ENCODE data around the gene MOGAT1. TPM values are rescaled to one million over a fixed set of nuclear protein-coding genes. Genes with fewer than 3 reads are reported as not detected.

Gene MOGAT1
- polyA plus RNA-seq, 1 of the 3 experiments (the other 2 are of a cell fraction): not detected

DNA sequence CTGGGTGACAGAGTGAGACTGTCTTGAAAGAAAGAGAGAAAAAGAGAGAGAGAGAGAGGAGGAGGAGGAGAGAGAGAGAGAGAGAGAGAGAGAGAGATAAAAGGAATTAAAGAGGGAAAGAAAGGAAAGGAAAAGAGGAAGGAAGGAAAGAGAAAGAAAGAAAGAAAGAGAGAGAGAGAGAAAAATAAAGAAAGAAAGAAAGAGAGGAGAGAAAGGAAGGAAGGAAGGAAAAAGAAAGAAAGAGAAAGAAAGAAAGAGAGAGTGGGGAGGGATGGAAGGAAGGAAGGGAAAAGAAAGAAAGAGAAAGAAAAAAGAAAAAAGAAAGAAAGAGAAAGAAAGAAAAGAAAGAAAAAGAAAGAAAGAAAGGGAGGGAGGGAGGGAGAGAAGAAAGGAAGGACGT is 29.8 kb downstream of the MOGAT1 start:
- Histone ChIP-seq H3K9me3 (no peaks in the 10 kb centered on the region), H3K36me3 (replicated peaks in 1 of 2; ENCODE audit: control insufficient read depth in 1 of 2, insufficient read depth in 2 of 2, low read length in 1 of 2) (no peaks in the 10 kb centered on the region), H3K27me3 (ENCODE audit: insufficient read depth) (no peaks in the 10 kb centered on the region), H3F3A (replicated peaks; ENCODE audit: insufficient read depth) (no peaks in the 10 kb centered on the region), H3K4me2 (no peak overlapping the region), H3K4me1 (ENCODE audit: control insufficient read depth in 1 of 2, insufficient read depth in 2 of 2, low read depth in 1 of 2, low read length in 1 of 2) (no peaks in the 10 kb centered on the region), H3K4me3 (ENCODE audit: low read depth in 2 of 2, low read length in 1 of 2) (no peak overlapping the region), H3K9me2 (no peaks in the 10 kb centered on the region), H2AFZ (ENCODE audit: low read depth) (no peak overlapping the region), H3K79me2 (ENCODE audit: insufficient read depth) (no peaks in the 10 kb centered on the region), H3K27ac (ENCODE audit: low read depth in 2 of 2, low read length in 1 of 2) (no peak overlapping the region), H4K20me1 (ENCODE audit: insufficient read depth) (no peaks in the 10 kb centered on the region), H3K9ac (no peak overlapping the region)
- DNase-seq: no peak
- 33% methylated on average over 1 of the region's 1 CpG for WGBS (ENCODE audit: low lambda C conversion rate)
- POLR2A ChIA-PET: no interaction called here
- TF ChIP-seq GATA2 (CRISPR knock-in tag; IDR thresholded peaks at IDR 0.05): no peak
- TF ChIP-seq EP300 (IDR thresholded peaks at IDR 0.05; ENCODE audit: borderline replicate concordance in 1 of 2, low read depth in 1 of 2, low read length in 1 of 2): no peak
- no peak for TF ChIP-seq MXI1 (IDR thresholded peaks at IDR 0.05; ENCODE audit: low read depth, low read length)
- CTCF ChIA-PET: interaction anchor here (3.7 kb wide), 1 partner anchor 11 kb away, joined by 37 read pairs; no protein-coding TSS in a partner anchor

DNA sequence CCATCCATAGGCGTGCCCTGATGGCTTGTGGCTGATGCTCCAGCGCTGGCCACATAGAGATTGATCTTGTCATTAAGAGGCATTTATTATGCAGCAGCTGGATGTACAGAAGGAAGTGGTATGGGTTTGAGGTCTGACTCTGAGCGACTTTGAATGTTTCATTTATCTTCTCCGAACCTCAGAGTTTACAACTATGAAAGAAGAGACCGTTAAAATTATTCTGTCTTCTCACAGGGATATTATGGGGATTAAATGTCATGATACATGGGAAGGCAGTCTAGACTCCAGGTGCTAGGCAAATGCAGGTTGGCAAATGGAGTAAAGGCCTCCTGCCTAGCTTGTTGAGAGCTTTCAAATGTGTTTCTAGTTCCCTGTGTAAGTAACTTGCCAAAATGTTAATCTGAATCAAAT is 30.3 kb downstream of the MOGAT1 start:
- no peaks in the 10 kb centered on the region for H3K9me3 ChIP-seq
- H3K9ac ChIP-seq: no peak overlapping the region
- H3K9me2 ChIP-seq: no peaks in the 10 kb centered on the region
- POLR2A ChIA-PET: interaction anchor here (0.6 kb wide), 1 partner anchor 23 kb away, joined by 3 read pairs; no protein-coding TSS in a partner anchor
- 61% methylated on average over 5 of the region's 5 CpGs for WGBS (ENCODE audit: low lambda C conversion rate)
- no peak overlapping the region for H2AFZ ChIP-seq (ENCODE audit: low read depth)
- no peaks in the 10 kb centered on the region for H3K79me2 ChIP-seq (ENCODE audit: insufficient read depth)
- H4K20me1 ChIP-seq (ENCODE audit: insufficient read depth): no peaks in the 10 kb centered on the region
- DNase-seq: no peak
- no peak overlapping the region for H3K27ac ChIP-seq (ENCODE audit: low read depth in 2 of 2, low read length in 1 of 2)
- no peaks in the 10 kb centered on the region for H3K4me1 ChIP-seq (ENCODE audit: control insufficient read depth in 1 of 2, insufficient read depth in 2 of 2, low read depth in 1 of 2, low read length in 1 of 2)
- no peak overlapping the region for H3K4me2 ChIP-seq
- CTCF ChIA-PET: interaction anchor here (3.7 kb wide), 1 partner anchor 11 kb away, joined by 37 read pairs; no protein-coding TSS in a partner anchor
- TF ChIP-seq GATA2 (CRISPR knock-in tag; IDR thresholded peaks at IDR 0.05): no peak
- TF ChIP-seq EP300 (IDR thresholded peaks at IDR 0.05; ENCODE audit: borderline replicate concordance in 1 of 2, low read depth in 1 of 2, low read length in 1 of 2): no peak
- TF ChIP-seq RFX5 (IDR thresholded peaks at IDR 0.05; ENCODE audit: low read length): no peak
- TF ChIP-seq, protein P1, sequence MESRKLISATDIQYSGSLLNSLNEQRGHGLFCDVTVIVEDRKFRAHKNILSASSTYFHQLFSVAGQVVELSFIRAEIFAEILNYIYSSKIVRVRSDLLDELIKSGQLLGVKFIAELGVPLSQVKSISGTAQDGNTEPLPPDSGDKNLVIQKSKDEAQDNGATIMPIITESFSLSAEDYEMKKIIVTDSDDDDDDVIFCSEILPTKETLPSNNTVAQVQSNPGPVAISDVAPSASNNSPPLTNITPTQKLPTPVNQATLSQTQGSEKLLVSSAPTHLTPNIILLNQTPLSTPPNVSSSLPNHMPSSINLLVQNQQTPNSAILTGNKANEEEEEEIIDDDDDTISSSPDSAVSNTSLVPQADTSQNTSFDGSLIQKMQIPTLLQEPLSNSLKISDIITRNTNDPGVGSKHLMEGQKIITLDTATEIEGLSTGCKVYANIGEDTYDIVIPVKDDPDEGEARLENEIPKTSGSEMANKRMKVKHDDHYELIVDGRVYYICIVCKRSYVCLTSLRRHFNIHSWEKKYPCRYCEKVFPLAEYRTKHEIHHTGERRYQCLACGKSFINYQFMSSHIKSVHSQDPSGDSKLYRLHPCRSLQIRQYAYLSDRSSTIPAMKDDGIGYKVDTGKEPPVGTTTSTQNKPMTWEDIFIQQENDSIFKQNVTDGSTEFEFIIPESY (IDR thresholded peaks at IDR 0.05; ENCODE audit: borderline replicate concordance, low read depth): no peak
- no peak for TF ChIP-seq RAD21 (IDR thresholded peaks at IDR 0.05; ENCODE audit: low read length)
- TF ChIP-seq, protein P2, sequence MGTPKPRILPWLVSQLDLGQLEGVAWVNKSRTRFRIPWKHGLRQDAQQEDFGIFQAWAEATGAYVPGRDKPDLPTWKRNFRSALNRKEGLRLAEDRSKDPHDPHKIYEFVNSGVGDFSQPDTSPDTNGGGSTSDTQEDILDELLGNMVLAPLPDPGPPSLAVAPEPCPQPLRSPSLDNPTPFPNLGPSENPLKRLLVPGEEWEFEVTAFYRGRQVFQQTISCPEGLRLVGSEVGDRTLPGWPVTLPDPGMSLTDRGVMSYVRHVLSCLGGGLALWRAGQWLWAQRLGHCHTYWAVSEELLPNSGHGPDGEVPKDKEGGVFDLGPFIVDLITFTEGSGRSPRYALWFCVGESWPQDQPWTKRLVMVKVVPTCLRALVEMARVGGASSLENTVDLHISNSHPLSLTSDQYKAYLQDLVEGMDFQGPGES (IDR thresholded peaks at IDR 0.05; ENCODE audit: low read depth, low read length): no peak
- TF ChIP-seq NFIC (IDR thresholded peaks at IDR 0.05; ENCODE audit: borderline replicate concordance): no peak
- TF ChIP-seq JUND (IDR thresholded peaks at IDR 0.05): no peak
- TF ChIP-seq POLR2AphosphoS5 (IDR thresholded peaks at IDR 0.05; ENCODE audit: low read depth, low read length): no peak
- TF ChIP-seq, protein P3, sequence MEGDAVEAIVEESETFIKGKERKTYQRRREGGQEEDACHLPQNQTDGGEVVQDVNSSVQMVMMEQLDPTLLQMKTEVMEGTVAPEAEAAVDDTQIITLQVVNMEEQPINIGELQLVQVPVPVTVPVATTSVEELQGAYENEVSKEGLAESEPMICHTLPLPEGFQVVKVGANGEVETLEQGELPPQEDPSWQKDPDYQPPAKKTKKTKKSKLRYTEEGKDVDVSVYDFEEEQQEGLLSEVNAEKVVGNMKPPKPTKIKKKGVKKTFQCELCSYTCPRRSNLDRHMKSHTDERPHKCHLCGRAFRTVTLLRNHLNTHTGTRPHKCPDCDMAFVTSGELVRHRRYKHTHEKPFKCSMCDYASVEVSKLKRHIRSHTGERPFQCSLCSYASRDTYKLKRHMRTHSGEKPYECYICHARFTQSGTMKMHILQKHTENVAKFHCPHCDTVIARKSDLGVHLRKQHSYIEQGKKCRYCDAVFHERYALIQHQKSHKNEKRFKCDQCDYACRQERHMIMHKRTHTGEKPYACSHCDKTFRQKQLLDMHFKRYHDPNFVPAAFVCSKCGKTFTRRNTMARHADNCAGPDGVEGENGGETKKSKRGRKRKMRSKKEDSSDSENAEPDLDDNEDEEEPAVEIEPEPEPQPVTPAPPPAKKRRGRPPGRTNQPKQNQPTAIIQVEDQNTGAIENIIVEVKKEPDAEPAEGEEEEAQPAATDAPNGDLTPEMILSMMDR (IDR thresholded peaks at IDR 0.05): no peak
- TF ChIP-seq MXI1 (IDR thresholded peaks at IDR 0.05; ENCODE audit: low read depth, low read length): no peak
- no peak for TF ChIP-seq TEAD4 (IDR thresholded peaks at IDR 0.05; ENCODE audit: borderline replicate concordance, insufficient read depth)
- TF ChIP-seq ELF1 (IDR thresholded peaks at IDR 0.05): no peak
- no peak for TF ChIP-seq CHD2 (IDR thresholded peaks at IDR 0.05; ENCODE audit: low read length, partially characterized antibody)
- TF ChIP-seq, protein P4, sequence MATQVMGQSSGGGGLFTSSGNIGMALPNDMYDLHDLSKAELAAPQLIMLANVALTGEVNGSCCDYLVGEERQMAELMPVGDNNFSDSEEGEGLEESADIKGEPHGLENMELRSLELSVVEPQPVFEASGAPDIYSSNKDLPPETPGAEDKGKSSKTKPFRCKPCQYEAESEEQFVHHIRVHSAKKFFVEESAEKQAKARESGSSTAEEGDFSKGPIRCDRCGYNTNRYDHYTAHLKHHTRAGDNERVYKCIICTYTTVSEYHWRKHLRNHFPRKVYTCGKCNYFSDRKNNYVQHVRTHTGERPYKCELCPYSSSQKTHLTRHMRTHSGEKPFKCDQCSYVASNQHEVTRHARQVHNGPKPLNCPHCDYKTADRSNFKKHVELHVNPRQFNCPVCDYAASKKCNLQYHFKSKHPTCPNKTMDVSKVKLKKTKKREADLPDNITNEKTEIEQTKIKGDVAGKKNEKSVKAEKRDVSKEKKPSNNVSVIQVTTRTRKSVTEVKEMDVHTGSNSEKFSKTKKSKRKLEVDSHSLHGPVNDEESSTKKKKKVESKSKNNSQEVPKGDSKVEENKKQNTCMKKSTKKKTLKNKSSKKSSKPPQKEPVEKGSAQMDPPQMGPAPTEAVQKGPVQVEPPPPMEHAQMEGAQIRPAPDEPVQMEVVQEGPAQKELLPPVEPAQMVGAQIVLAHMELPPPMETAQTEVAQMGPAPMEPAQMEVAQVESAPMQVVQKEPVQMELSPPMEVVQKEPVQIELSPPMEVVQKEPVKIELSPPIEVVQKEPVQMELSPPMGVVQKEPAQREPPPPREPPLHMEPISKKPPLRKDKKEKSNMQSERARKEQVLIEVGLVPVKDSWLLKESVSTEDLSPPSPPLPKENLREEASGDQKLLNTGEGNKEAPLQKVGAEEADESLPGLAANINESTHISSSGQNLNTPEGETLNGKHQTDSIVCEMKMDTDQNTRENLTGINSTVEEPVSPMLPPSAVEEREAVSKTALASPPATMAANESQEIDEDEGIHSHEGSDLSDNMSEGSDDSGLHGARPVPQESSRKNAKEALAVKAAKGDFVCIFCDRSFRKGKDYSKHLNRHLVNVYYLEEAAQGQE (IDR thresholded peaks at IDR 0.05; ENCODE audit: low read depth, low read length): no peak
- H3K4me3 ChIP-seq (ENCODE audit: low read depth in 2 of 2, low read length in 1 of 2): no peak overlapping the region
- H3K27me3 ChIP-seq (ENCODE audit: insufficient read depth): no peaks in the 10 kb centered on the region
- no peaks in the 10 kb centered on the region for H3K36me3 ChIP-seq (replicated peaks in 1 of 2; ENCODE audit: control insufficient read depth in 1 of 2, insufficient read depth in 2 of 2, low read length in 1 of 2)
- H3F3A ChIP-seq (replicated peaks; ENCODE audit: insufficient read depth): no peaks in the 10 kb centered on the region

Data from SK-N-SH (cell line).